B cell (primary cell): ENCODE data around the gene CENPM.

Experiments used
- EZH2 ChIP-seq: IDR thresholded peaks from 2 replicates; pipeline ENCODE4 v1.6.1; 2012; ENCODE audit warnings: borderline replicate concordance, low read depth, mild to moderate bottlenecking, moderate library complexity, low read length; ENCODE audit not compliant: insufficient read depth, poor library complexity, severe bottlenecking
- TF ChIP-seq, protein P1 (sequence below): fragments of 200-600 bp; IDR thresholded peaks from one replicate; pipeline ENCODE4 v1.8.0; 2022; ENCODE audit warnings: antibody characterized with exemption, mild to moderate bottlenecking

DNA sequence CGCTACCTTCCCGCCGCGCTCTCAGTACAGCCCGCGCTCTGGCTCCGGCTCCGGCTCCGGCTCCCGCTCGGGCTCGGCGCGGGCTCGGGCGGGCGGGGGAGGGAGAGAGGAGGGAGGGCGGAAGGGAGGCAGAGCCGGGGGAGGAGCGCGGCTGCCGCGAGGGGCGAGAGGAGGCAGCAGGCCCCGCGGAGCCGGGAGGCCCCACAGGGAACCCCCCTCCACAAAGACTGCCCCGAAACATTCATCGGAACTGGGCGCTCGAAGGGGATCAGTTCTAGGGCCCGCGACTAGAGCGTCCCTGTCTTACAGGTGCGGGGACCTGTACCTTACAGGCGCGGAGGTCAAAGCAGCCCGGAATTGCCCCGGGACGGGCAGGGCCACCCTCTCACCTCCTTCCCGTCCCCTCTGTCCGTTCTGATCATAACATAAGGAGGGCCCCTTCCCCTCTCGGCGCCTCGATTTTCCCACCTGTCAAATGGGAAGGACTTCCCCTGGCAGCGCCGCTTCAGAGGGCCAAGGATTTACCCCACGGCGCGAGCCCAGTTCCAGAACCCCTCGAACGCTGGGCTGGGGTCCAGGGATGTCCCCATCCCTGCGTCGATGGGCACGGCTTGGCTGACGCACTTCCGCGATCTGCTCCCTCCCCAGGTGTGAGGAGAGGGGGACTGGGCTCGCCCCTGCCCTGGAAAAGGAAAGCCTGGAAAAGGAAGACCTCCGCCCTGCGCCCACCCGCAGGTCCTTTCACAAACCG lies 31.7 kb downstream of the CENPM start, which contains the start of gene SHISA8:
- TF ChIP-seq, protein P1, sequence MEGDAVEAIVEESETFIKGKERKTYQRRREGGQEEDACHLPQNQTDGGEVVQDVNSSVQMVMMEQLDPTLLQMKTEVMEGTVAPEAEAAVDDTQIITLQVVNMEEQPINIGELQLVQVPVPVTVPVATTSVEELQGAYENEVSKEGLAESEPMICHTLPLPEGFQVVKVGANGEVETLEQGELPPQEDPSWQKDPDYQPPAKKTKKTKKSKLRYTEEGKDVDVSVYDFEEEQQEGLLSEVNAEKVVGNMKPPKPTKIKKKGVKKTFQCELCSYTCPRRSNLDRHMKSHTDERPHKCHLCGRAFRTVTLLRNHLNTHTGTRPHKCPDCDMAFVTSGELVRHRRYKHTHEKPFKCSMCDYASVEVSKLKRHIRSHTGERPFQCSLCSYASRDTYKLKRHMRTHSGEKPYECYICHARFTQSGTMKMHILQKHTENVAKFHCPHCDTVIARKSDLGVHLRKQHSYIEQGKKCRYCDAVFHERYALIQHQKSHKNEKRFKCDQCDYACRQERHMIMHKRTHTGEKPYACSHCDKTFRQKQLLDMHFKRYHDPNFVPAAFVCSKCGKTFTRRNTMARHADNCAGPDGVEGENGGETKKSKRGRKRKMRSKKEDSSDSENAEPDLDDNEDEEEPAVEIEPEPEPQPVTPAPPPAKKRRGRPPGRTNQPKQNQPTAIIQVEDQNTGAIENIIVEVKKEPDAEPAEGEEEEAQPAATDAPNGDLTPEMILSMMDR = no peak
- TF ChIP-seq EZH2 = no peak
